D341Med (cell line): ENCODE measurements around the gene MCTS1.
A peak's percentile ranks its signal among the peaks of the same experiment; 100 is the strongest.
"Not testable (repeated sequence)": the region's sequence is repeated elsewhere in the genome, so short reads cannot be mapped to it uniquely, and the experiment has no call there.

Experiments
- DNase-seq: peaks from one replicate; pipeline ENCODE4 v3.0.0; 2012; ENCODE audit warnings: low spot score

The MCTS1 gene

GRCh38 chrX:120629667-120630537 is 26.0 kb downstream of the MCTS1 start, which contains the start of gene C1GALT1C1:
C1GALT1C1 (minus strand) TSS chrX:120630054; CDS start chrX:120627166, 2,888 bp downstream.
- DNase-seq, result peak; percentile 92

- DNase-seq, result no peak
Measured at GRCh38 chrX:120638619-120639018, 34.7 kb downstream of the MCTS1 start.

GRCh38 chrX:120642871-120643270 is 39.0 kb downstream of the MCTS1 start:
- no peak for DNase-seq

- no peak for DNase-seq
Measured at GRCh38 chrX:120647127-120647526, 43.2 kb downstream of the MCTS1 start.

GRCh38 chrX:120652256-120652655 is 48.4 kb downstream of the MCTS1 start:
- DNase-seq, result not testable (repeated sequence)

- DNase-seq, result peak; percentile 53
Measured at GRCh38 chrX:120653000-120653399, 49.1 kb downstream of the MCTS1 start.

GRCh38 chrX:120660637-120661036 is 56.7 kb downstream of the MCTS1 start:
- no peak for DNase-seq
